MM.1S (cell line): ENCODE results near the gene SYNDIG1.

Source experiments
- DNase-seq: peaks from one replicate; pipeline ENCODE4 v3.0.0-alpha.2; 2015
- H2AFZ ChIP-seq: fragments of 300-600 bp; sonication (generic); 2 replicates; pipeline ENCODE4 v1.6.0; 2016; ENCODE audit warnings: antibody characterized with exemption, low read length
- H3F3A ChIP-seq: fragments of 300-600 bp; sonication (generic); 2 replicates; pipeline ENCODE4 v1.6.1; 2016; ENCODE audit warnings: mild to moderate bottlenecking, antibody characterized with exemption, low read length, moderate library complexity, mixed read lengths; ENCODE audit not compliant: insufficient read depth
- H3K27ac ChIP-seq: fragments of 300-600 bp; sonication (generic); 2 replicates; pipeline ENCODE4 v1.5.1; 2016; ENCODE audit warnings: mild to moderate bottlenecking, low read length
- H3K27me3 ChIP-seq: fragments of 300-600 bp; sonication (generic); replicated peaks from 2 replicates; pipeline ENCODE4 v1.6.0; 2016; ENCODE audit warnings: low read length; ENCODE audit not compliant: insufficient read depth
- H3K36me3 ChIP-seq: fragments of 300-600 bp; sonication (generic); replicated peaks from 2 replicates; pipeline ENCODE4 v1.6.1; 2016; ENCODE audit warnings: mild to moderate bottlenecking, low read length, mixed read lengths; ENCODE audit not compliant: insufficient read depth
- H3K4me1 ChIP-seq: fragments of 300-600 bp; sonication (generic); 2 replicates; pipeline ENCODE4 v1.6.1; 2016; ENCODE audit warnings: low read length, mixed read lengths
- H3K4me2 ChIP-seq: fragments of 300-600 bp; sonication (generic); 2 replicates; pipeline ENCODE4 v1.6.0; 2016; ENCODE audit warnings: low read depth, low read length
- H3K4me3 ChIP-seq: fragments of 300-600 bp; sonication (generic); 2 replicates; pipeline ENCODE4 v1.5.1; 2016; ENCODE audit warnings: low read length, mixed read lengths
- H3K79me2 ChIP-seq: fragments of 300-600 bp; sonication (generic); 2 replicates; pipeline ENCODE4 v1.6.1; 2016; ENCODE audit warnings: mixed run types, low read length, mixed read lengths
- H3K9ac ChIP-seq: fragments of 300-600 bp; sonication (generic); 2 replicates; pipeline ENCODE4 v1.6.1; 2016; ENCODE audit warnings: low read length, mixed read lengths
- H3K9me2 ChIP-seq: fragments of 300-600 bp; sonication (generic); replicated peaks from 2 replicates; pipeline ENCODE4 v1.6.1; 2016; ENCODE audit warnings: mild to moderate bottlenecking, low read length, mixed read lengths; ENCODE audit not compliant: insufficient read depth
- H3K9me3 ChIP-seq: fragments of 300-600 bp; sonication (generic); replicated peaks from 2 replicates; pipeline ENCODE4 v1.6.1; 2016; ENCODE audit warnings: mild to moderate bottlenecking, low read length, mixed read lengths; ENCODE audit not compliant: insufficient read depth
- H4K20me1 ChIP-seq: fragments of 300-600 bp; sonication (generic); 2 replicates; pipeline ENCODE4 v1.6.1; 2016; ENCODE audit warnings: mild to moderate bottlenecking, low read length, moderate library complexity, mixed read lengths; ENCODE audit not compliant: insufficient read depth
- CTCF ChIP-seq: fragments of 300-600 bp; sonication (generic); IDR thresholded peaks from 2 replicates; pipeline ENCODE4 v1.5.1; 2016; ENCODE audit warnings: antibody characterized with exemption, low read length, mixed read lengths
- EZH2 ChIP-seq: fragments of 300-600 bp; sonication (generic); optimal IDR thresholded peaks from 2 replicates; pipeline ENCODE3; 2017; ENCODE audit warnings: low read depth, mild to moderate bottlenecking, antibody characterized with exemption, low read length, mixed read lengths
- EZH2phosphoT487 ChIP-seq: fragments of 300-600 bp; sonication (generic); IDR thresholded peaks from 2 replicates; pipeline ENCODE4 v1.6.1; 2018; ENCODE audit warnings: antibody characterized with exemption, low read length

Gene SYNDIG1

GRCh38 chr20:24542721-24543120, 73.3 kb downstream of the SYNDIG1 start:
- 0 out of 2 replicates have a peak, but pooled peaks cover 5% of the 10 kb centered on the region for H3K36me3 ChIP-seq

DNA sequence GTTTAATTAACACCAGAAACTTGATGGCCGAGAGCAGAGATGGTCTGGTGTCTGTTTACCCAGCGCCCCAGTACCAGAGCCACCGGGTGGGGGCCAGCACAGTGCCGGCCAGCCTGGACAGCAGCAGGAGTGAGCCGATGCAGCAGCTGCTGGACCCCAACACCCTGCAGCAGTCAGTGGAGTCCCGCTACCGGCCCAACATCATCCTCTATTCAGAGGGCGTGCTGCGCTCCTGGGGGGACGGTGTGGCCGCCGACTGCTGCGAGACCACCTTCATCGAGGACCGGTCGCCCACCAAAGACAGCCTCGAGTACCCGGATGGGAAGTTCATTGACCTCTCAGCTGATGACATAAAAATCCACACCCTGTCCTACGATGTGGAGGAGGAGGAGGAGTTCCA, 73.7 kb downstream of the SYNDIG1 start:
- no peak overlapping the region for H3K27ac ChIP-seq
- H3K27me3 ChIP-seq, result no peaks in the 10 kb centered on the region
- no peaks in the 10 kb centered on the region for H3F3A ChIP-seq
- no peaks in the 10 kb centered on the region for H3K9me3 ChIP-seq
- H3K9me2 ChIP-seq, result no peaks in the 10 kb centered on the region
- H3K79me2 ChIP-seq, result peaks cover 19% of the 10 kb centered on the region
- DNase-seq, result no peak
- H4K20me1 ChIP-seq, result no peaks in the 10 kb centered on the region
- H3K9ac ChIP-seq, result no peak overlapping the region
- peaks cover 10% of the 10 kb centered on the region; the same call in 1 of the 2 replicates for H3K4me1 ChIP-seq
- TF ChIP-seq CTCF (no peak), EZH2phosphoT487 (no peak), EZH2 (no peak)
- H3K36me3 ChIP-seq, result 0 out of 2 replicates have a peak, but pooled peaks cover 5% of the 10 kb centered on the region
- no peak overlapping the region for H3K4me2 ChIP-seq
- H3K4me3 ChIP-seq, result no peak overlapping the region
- no peak overlapping the region for H2AFZ ChIP-seq

More at GRCh38 chr20:24542721-24543120, 73.3 kb downstream of the SYNDIG1 start:
- Histone ChIP-seq H3K9me3 (no peaks in the 10 kb centered on the region), H3K27me3 (no peaks in the 10 kb centered on the region), H3K27ac (no peak overlapping the region), H2AFZ (no peak overlapping the region), H3K79me2 (peaks cover 19% of the 10 kb centered on the region), H3K9ac (no peak overlapping the region), H3K4me2 (no peak overlapping the region), H3F3A (no peaks in the 10 kb centered on the region), H3K4me3 (no peak overlapping the region), H4K20me1 (no peaks in the 10 kb centered on the region), H3K4me1 (peaks cover 10% of the 10 kb centered on the region; the same call in 1 of the 2 replicates), H3K9me2 (no peaks in the 10 kb centered on the region)
- DNase-seq, result no peak
- TF ChIP-seq EZH2 (no peak), CTCF (no peak), EZH2phosphoT487 (no peak)

DNA sequence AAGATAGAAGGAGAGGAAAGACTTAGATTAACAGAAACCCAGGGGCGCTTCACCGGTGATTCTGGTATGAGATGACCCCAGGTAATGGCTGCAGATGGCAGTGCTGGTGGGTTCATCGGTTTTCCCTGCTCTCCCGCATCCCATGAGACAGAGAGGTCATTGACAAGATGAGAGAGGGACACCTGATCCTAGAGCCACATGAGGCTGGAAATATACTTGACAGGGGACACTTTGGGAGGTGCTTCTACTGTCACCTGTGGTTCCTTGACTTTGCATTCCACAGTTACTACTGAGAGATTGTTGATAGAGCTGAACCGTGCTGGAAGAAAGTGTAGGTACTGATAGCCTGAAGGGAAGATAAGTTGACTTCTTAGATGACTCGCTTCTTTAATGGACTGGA, 74.3 kb downstream of the SYNDIG1 start:
- Histone ChIP-seq H3K9me2 (no peaks in the 10 kb centered on the region), H3K79me2 (peaks cover 19% of the 10 kb centered on the region), H4K20me1 (no peaks in the 10 kb centered on the region), H3K27me3 (no peaks in the 10 kb centered on the region), H3K27ac (no peak overlapping the region), H3K9ac (no peak overlapping the region), H3K4me1 (peaks cover 10% of the 10 kb centered on the region; the same call in 1 of the 2 replicates), H3K9me3 (no peaks in the 10 kb centered on the region), H2AFZ (no peak overlapping the region), H3K36me3 (0 out of 2 replicates have a peak, but pooled peaks cover 5% of the 10 kb centered on the region), H3K4me3 (no peak overlapping the region), H3F3A (no peaks in the 10 kb centered on the region), H3K4me2 (no peak overlapping the region)
- no peak for DNase-seq
- TF ChIP-seq EZH2, result no peak
- no peak for TF ChIP-seq EZH2phosphoT487
- no peak for TF ChIP-seq CTCF
